ENCODE measurements around the gene TNK1.

The TNK1 gene

GRCh38 chr17:7363311-7363710 is 17.6 kb upstream of the TNK1 start:
- TF ChIP-seq FOXP2 (optimal IDR thresholded peaks at IDR 0.05; ENCODE audit: borderline replicate concordance, extremely low read depth, extremely low read length, insufficient read depth): no peak
- no peak for TF ChIP-seq REST (IDR thresholded peaks at IDR 0.05; ENCODE audit: insufficient read depth in 1 of 2, low read depth in 2 of 2, low read length in 2 of 2)
- TF ChIP-seq TAF1 (IDR thresholded peaks at IDR 0.05; ENCODE audit: borderline replicate concordance, insufficient read depth, low read length): no peak
- TF ChIP-seq POLR2AphosphoS5 (IDR thresholded peaks at IDR 0.05; ENCODE audit: low read depth, low read length): no peak
- no peak for TF ChIP-seq SIN3A (IDR thresholded peaks at IDR 0.05; ENCODE audit: borderline replicate concordance, insufficient read depth, low read length)

GRCh38 chr17:7367083-7367482 is 13.8 kb upstream of the TNK1 start:
- TF ChIP-seq REST (IDR thresholded peaks at IDR 0.05; ENCODE audit: insufficient read depth in 1 of 2, low read depth in 2 of 2, low read length in 2 of 2): no peak
- no peak for TF ChIP-seq FOXP2 (optimal IDR thresholded peaks at IDR 0.05; ENCODE audit: borderline replicate concordance, extremely low read depth, extremely low read length, insufficient read depth)
- TF ChIP-seq SIN3A (IDR thresholded peaks at IDR 0.05; ENCODE audit: borderline replicate concordance, insufficient read depth, low read length): no peak
- no peak for TF ChIP-seq TAF1 (IDR thresholded peaks at IDR 0.05; ENCODE audit: borderline replicate concordance, insufficient read depth, low read length)
- TF ChIP-seq POLR2AphosphoS5 (IDR thresholded peaks at IDR 0.05; ENCODE audit: low read depth, low read length): no peak

- no peak for TF ChIP-seq SIN3A (IDR thresholded peaks at IDR 0.05; ENCODE audit: borderline replicate concordance, insufficient read depth, low read length)
- no peak for TF ChIP-seq FOXP2 (optimal IDR thresholded peaks at IDR 0.05; ENCODE audit: borderline replicate concordance, extremely low read depth, extremely low read length, insufficient read depth)
- TF ChIP-seq TAF1 (IDR thresholded peaks at IDR 0.05; ENCODE audit: borderline replicate concordance, insufficient read depth, low read length): no peak
- TF ChIP-seq POLR2AphosphoS5 (IDR thresholded peaks at IDR 0.05; ENCODE audit: low read depth, low read length): no peak
- TF ChIP-seq REST (IDR thresholded peaks at IDR 0.05; ENCODE audit: insufficient read depth in 1 of 2, low read depth in 2 of 2, low read length in 2 of 2): no peak
Observed at GRCh38 chr17:7367918-7368598, 12.8 kb upstream of the TNK1 start.

- TF ChIP-seq POLR2AphosphoS5 (IDR thresholded peaks at IDR 0.05; ENCODE audit: low read depth, low read length): no peak
- TF ChIP-seq REST (IDR thresholded peaks at IDR 0.05; ENCODE audit: insufficient read depth in 1 of 2, low read depth in 2 of 2, low read length in 2 of 2): no peak
- TF ChIP-seq SIN3A (IDR thresholded peaks at IDR 0.05; ENCODE audit: borderline replicate concordance, insufficient read depth, low read length): no peak
- TF ChIP-seq TAF1 (IDR thresholded peaks at IDR 0.05; ENCODE audit: borderline replicate concordance, insufficient read depth, low read length): no peak
- TF ChIP-seq FOXP2 (optimal IDR thresholded peaks at IDR 0.05; ENCODE audit: borderline replicate concordance, extremely low read depth, extremely low read length, insufficient read depth): no peak
Observed at GRCh38 chr17:7369825-7370224, 11.1 kb upstream of the TNK1 start.

Measured in PFSK-1 (cell line).